ENCODE measurements around the gene ADORA2A.

Gene ADORA2A

DNA sequence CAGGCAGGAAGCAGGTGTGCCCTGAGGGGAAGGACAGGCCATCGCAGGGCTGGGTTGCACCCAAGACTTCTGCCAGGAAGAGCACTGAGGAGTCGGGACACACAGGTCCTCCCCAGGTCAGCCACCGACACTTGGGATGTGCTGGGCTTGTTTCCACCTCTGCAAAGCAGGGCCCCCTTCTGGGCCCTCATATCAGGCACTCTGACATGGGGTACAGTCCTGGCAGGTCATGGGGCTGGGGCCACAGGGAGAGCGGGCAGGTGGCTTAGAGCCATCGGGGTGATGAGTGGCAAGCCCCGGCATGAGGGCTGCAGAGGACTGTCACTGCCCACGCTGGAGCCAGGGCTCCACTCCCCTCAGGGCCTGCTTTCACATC lies 7.9 kb upstream of the ADORA2A start:
- Mint-ChIP-seq H3K27me3 (ENCODE audit: low read depth) (peaks cover 4% of the 10 kb centered on the region), H3K36me3 (ENCODE audit: low read depth) (no peaks in the 10 kb centered on the region), H3K4me3 (no peak overlapping the region), H3K27ac (no peak overlapping the region), H3K4me1 (ENCODE audit: low read depth) (peaks cover 1% of the 10 kb centered on the region), H3K9me3 (no peaks in the 10 kb centered on the region)

DNA sequence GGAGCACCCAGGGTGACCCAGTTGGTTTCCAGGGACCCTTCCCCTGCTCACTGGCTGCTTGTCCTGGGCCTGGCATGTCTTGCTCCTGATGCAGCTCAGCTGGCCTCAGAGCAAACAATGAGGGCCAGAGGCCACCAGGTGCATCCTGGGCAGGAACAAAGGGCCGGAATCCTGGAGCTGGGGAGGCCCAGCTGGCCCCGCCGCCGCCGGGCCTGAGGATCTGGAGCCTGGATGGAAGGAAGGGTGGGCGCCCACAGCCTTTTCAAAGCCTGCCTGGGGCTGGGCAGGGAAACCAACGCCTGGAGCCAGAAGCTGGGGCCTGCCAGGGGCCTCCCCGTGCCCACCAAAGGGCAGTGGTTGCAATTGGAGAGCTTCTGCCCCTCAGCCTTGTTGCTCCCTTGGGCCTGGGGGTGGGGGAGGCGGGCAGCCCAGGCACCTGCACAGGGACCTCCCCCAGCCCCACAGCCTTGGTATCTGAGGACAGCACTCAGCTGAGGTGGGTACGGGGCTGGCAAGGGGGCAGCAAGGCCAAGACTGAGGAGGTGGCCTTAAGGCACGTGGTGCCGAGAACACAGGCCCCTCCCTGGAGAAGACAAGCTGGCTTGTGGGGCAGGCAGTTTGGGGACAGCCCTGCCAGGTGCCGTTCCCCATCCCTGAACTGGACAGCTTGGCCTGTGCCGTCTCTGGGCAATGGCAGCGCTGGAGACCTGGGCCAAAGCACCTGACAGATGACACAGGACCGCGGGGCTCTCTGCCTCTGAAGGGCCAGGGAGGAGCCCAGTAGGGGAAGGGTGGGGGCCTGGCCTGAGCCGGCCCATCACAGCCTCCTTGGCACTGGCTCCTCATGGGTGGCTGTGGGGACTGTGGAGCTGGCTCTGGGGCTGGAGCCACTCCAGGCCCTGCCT lies 7.1 kb upstream of the ADORA2A start:
- H3K27me3 Mint-ChIP-seq (ENCODE audit: low read depth), result peaks cover 5% of the 10 kb centered on the region
- H3K27ac Mint-ChIP-seq, result no peak overlapping the region
- H3K36me3 Mint-ChIP-seq (ENCODE audit: low read depth), result no peaks in the 10 kb centered on the region
- peaks cover 4% of the 10 kb centered on the region for H3K4me1 Mint-ChIP-seq (ENCODE audit: low read depth)
- no peak overlapping the region for H3K4me3 Mint-ChIP-seq
- H3K9me3 Mint-ChIP-seq, result no peaks in the 10 kb centered on the region

DNA sequence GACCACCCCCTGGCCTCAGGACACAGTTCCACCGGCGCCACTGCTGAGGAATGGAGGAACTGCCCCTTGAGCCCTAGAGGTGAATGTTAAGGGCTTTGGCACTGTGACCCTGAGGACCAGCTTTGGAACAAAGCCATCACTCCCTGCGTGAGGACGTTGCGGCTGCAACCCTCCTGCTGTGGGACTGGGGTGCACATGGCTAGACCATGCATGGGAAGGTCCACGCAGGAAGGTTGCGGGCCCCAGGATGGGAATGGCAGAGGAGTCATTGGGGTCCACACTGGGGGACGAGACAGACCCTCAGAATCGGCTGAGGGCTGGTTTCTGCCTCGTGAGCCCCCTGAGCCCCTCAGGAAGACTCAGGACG lies 6.4 kb upstream of the ADORA2A start:
- Mint-ChIP-seq H3K36me3 (ENCODE audit: low read depth) (no peaks in the 10 kb centered on the region), H3K4me3 (no peak overlapping the region), H3K27me3 (ENCODE audit: low read depth) (peaks cover 10% of the 10 kb centered on the region), H3K9me3 (no peaks in the 10 kb centered on the region), H3K4me1 (ENCODE audit: low read depth) (peaks cover 10% of the 10 kb centered on the region), H3K27ac (no peak overlapping the region)

DNA sequence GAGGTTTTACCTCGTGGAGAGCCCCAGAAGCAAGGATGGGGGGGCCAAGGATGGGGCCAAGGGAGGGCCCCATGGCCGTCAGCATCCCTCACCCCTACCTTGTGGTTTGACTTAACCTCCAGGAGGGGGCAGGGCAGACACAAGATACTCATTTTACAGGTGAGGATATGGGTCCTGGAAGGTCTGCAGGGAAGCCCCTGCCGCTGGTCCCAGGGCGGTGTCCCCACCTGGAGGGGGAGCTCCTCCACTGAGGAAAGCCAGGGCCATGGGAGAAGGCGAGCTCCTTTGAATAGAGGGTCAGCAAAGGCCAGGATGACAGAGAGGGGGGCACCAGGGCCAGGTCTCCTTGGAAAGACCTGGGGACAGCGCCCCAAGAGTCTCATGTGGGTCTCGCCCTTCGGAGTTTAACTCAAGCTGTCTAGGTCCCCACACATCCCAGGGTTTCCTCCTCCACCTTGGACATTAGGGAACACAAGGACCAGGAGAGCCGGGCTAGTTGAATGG lies 5.9 kb upstream of the ADORA2A start:
- H3K27ac Mint-ChIP-seq, result peak overlapping the region; percentile 52
- no peak overlapping the region for H3K4me3 Mint-ChIP-seq

DNA sequence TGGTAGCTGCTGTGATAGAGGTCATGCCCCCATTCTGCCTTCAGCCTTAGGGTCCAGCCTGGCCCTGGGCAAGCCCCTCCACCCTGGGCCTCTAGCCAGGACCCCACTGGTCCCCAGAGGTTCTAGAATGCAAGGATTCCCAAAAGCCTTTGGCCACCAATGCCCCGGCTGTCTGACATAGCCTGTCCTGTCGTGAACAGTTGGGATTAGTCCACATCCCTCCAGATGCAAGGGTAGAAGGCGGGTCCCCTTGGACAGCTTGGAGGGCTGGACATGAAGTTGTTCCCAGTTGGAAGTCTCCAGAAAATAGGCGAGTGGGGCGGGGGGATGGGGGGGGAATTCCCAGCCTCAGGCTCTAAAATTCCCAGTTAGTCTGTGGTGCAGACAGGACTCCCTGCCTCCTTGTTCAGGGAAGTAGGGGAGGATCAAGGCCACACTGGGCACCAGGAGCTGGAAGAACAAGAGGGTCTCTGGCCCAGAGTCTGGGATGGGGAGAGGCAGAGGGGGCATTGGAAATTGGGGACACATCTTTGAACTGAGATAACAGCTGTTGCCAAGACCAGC lies 5.2 kb upstream of the ADORA2A start:
- Mint-ChIP-seq H3K27ac (peak overlapping the region; percentile 67), H3K27me3 (ENCODE audit: low read depth) (peaks cover 10% of the 10 kb centered on the region), H3K4me1 (ENCODE audit: low read depth) (peaks cover 22% of the 10 kb centered on the region), H3K4me3 (peak overlapping the region; percentile 78), H3K9me3 (no peaks in the 10 kb centered on the region), H3K36me3 (ENCODE audit: low read depth) (peaks cover 1% of the 10 kb centered on the region)

More for the DNA sequence above, 5.9 kb upstream of the ADORA2A start:
- Mint-ChIP-seq H3K27me3 (ENCODE audit: low read depth) (peaks cover 10% of the 10 kb centered on the region), H3K9me3 (no peaks in the 10 kb centered on the region), H3K4me1 (ENCODE audit: low read depth) (peaks cover 15% of the 10 kb centered on the region), H3K36me3 (ENCODE audit: low read depth) (peaks cover 1% of the 10 kb centered on the region)

DNA sequence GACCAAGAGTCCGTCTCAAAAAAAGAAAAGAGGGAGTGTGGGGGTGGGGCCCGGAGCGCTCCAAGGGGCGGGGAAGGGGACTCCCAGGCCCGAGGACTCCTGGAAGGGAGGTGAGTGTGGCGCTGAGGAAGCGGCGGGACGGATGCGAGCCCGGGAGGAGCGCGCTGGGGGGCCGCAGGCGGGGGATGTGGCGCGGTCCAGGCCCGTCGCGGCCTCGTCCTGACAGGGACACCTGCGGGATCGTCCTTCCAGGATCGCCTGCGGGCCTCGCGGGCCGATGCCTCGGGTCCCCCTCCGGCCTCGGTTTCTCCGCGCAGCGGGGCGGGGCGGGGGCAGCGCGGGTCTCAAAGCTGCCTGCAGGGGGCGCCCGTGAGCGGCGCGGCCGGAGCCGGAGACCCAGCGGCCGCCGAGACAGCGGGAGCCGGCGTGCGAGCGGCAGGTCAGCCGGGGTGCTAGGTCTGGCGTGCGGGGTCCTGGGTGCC lies 3.8 kb upstream of the ADORA2A start:
- Mint-ChIP-seq H3K9me3 (no peaks in the 10 kb centered on the region), H3K27ac (peak overlapping the region; percentile 57), H3K4me3 (peak overlapping the region; percentile 57), H3K4me1 (ENCODE audit: low read depth) (peaks cover 30% of the 10 kb centered on the region), H3K36me3 (ENCODE audit: low read depth) (peaks cover 6% of the 10 kb centered on the region), H3K27me3 (ENCODE audit: low read depth) (peaks cover 10% of the 10 kb centered on the region)

DNA sequence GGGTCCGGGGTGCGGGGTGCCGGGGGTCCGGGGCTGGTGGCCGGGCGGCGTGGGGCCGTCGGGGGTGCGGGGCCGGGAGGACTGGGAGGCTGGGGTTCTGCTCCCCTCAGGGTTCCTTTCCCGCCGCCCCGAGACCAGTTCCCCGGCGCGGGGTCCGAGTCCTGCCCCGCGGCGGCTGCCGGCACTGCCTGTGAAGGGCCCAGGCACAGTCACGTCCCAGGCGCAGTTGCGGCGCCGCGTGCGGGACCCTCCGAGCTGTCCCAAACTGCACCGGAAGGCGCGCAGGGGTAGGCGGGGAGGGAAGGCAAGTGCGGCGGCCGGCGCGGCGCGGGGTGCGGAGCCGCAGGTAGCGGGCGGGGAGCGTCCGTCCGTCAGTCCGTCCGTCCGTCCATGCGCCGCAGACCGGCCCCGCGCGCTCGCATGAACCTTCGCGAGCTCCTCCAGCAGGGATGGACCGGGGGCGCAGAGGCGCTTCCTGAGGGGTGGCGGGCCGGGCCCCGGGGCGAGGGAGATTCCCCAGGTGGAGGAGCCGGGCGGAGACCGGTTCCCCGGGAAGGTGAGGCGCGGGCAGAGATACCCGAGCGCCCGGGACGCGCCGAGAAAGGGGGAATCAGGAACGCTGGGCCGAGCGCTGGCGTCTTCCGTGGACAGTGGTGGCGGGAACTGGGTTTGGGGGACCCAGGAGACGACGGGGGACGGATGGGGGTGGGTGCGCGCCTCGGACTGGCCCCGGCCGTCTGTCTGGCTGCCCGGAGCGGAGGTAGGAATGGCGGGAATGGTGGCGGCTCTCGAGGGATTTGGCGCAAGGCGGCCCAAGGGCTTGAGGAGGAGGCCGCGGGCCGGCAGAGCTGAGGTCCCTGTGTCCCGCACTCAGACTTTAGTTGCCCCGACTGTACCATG lies 3.1 kb upstream of the ADORA2A start:
- Mint-ChIP-seq H3K27ac (peak overlapping the region; percentile 26), H3K36me3 (ENCODE audit: low read depth) (peaks cover 6% of the 10 kb centered on the region), H3K4me3 (peak overlapping the region; percentile 68), H3K9me3 (no peaks in the 10 kb centered on the region), H3K27me3 (ENCODE audit: low read depth) (peaks cover 10% of the 10 kb centered on the region), H3K4me1 (ENCODE audit: low read depth) (peaks cover 37% of the 10 kb centered on the region)

DNA sequence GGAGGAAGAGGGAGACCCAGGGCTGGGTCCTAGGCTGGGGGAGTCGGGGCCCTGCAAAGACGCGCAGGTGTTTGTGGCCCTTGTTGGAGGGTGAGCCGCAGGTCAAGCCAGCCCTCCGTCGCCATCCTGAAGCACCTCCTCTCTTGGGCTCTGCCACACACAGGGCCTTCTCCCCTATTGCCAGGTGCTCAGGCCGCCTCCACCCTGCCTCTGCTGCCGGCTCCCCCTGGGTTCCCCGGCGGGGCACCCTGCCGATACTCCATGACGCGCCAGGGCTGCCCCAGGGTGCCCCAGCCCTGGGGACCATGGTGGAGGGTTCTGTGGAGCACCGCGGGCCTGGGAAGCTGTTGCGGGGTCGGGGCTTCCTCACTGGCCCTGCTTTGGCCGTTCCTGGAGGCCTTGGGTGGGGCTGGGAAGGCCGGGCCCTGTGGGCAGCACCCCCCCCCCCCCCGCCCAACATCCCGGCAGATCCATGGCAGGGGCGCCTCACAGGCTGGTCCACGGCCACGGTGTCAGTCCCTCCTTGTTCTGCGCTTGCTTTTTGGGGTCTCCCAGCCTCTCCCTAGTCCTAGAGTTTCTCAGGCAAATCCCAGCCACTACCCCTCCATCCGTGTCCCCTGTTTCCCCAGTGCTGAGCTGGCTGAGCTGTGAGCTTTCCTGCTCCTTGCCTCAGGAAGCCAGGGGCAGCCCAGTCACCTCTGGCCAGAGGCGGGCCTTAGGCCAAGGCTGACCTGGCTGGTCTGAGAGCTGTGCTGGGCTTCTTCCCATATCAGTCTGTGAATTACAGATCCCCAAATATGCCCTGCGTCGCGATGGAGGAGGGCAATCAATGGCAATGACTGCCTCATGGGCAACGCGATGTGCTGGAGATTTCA lies 2.3 kb upstream of the ADORA2A start:
- Mint-ChIP-seq H3K4me1 (ENCODE audit: low read depth) (peaks cover 42% of the 10 kb centered on the region), H3K4me3 (peak overlapping the region; percentile 68), H3K36me3 (ENCODE audit: low read depth) (peaks cover 6% of the 10 kb centered on the region), H3K27me3 (ENCODE audit: low read depth) (peaks cover 10% of the 10 kb centered on the region), H3K27ac (peak overlapping the region; percentile 76), H3K9me3 (no peaks in the 10 kb centered on the region)

DNA sequence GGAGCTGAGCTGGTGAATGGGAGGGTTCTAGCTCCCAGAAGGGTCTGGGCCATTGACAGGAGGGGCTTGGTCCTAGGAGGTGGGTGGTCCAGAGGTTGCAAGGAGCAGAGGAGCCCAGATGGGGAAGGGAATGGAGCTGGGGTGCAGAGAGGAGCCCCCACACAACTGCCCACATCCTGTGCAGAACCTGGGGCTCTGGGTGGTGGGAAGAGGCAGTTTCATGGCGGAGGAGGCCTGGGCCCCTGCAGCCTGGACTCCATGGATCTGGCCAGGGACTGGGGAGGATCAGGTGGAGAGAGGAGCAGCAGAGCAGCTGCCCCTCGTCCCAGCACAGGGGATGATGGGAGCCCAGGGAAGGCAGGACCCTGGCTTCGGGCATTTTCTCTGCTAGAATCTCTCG lies 963 bp upstream of the ADORA2A start:
- Mint-ChIP-seq H3K27ac (peak overlapping the region; percentile 76), H3K36me3 (ENCODE audit: low read depth) (peaks cover 6% of the 10 kb centered on the region), H3K4me3 (peak overlapping the region; percentile 51), H3K27me3 (ENCODE audit: low read depth) (peaks cover 10% of the 10 kb centered on the region), H3K9me3 (no peaks in the 10 kb centered on the region), H3K4me1 (ENCODE audit: low read depth) (peaks cover 44% of the 10 kb centered on the region)

DNA sequence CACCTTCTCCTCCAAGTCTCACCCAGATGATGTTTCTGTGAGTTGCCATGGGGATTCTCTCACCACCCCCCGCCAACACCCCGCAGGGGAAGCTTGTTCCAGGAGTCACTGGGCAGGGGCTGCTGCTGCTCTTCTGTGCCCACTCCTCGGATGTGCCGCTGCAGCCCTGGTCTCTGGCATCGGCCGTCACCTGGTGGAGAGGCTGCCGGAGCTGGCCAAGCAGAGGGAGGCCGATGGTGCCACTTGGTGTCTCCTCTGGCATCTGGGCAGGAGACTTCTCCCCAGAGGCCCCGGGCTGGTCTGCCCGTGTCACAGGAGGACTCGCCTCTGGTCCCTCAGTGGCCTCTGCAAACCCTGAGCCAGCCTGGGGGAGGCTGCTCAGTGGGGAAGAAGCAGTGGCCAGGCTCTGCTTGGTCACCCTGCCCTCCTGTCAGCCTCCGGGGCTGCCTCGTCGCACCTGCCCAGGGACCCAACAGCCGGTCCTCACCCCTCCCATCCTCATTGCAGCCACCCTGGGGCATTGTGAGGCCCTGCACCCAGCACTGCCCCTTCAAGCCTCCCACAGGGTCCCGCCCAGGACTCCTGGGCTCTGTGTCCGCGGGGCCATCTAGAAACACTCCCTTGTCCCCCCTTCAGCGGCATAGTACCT lies 424 bp upstream of the ADORA2A start:
- Mint-ChIP-seq H3K36me3 (ENCODE audit: low read depth) (peaks cover 6% of the 10 kb centered on the region), H3K4me1 (ENCODE audit: low read depth) (peaks cover 46% of the 10 kb centered on the region), H3K9me3 (no peaks in the 10 kb centered on the region), H3K27me3 (ENCODE audit: low read depth) (peaks cover 10% of the 10 kb centered on the region), H3K4me3 (peak overlapping the region; percentile 88), H3K27ac (peak overlapping the region; percentile 92)

DNA sequence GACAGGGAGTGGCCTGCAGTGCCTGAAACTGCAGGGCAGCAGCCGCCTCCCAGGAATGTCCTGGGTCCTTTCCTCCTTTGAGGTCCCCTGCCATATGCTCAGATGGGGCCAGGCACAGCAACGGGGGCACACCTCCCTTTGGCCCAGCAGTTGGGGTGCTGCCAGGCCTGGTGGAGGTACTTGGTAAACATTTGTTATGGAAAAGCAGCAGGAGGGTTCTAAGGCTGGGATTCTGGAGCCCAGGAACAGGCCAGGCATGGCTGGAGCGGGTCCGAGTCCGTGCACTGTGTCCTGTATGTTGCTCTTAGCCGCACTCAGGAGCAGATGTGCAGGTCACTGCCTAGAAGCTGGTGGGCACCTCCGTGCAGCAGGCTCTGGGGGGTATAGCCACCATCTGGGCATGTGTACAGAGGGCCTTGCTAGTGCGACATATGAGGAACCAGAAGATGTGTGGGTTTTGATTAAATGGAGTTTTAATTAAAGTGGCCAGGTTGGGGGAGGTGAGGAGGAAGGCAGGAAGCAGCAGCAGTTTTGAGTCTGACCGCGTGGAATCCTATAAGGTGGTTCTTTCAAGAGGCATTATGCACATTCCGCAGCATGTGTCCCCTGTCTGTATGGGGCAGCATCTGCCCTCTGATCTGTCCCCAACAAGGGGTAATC lies 1.5 kb downstream of the ADORA2A start:
- Mint-ChIP-seq H3K4me3 (peak overlapping the region; percentile 88), H3K4me1 (ENCODE audit: low read depth) (peaks cover 49% of the 10 kb centered on the region), H3K27me3 (ENCODE audit: low read depth) (peaks cover 5% of the 10 kb centered on the region), H3K36me3 (ENCODE audit: low read depth) (peaks cover 8% of the 10 kb centered on the region), H3K27ac (peak overlapping the region; percentile 92), H3K9me3 (no peaks in the 10 kb centered on the region)

DNA sequence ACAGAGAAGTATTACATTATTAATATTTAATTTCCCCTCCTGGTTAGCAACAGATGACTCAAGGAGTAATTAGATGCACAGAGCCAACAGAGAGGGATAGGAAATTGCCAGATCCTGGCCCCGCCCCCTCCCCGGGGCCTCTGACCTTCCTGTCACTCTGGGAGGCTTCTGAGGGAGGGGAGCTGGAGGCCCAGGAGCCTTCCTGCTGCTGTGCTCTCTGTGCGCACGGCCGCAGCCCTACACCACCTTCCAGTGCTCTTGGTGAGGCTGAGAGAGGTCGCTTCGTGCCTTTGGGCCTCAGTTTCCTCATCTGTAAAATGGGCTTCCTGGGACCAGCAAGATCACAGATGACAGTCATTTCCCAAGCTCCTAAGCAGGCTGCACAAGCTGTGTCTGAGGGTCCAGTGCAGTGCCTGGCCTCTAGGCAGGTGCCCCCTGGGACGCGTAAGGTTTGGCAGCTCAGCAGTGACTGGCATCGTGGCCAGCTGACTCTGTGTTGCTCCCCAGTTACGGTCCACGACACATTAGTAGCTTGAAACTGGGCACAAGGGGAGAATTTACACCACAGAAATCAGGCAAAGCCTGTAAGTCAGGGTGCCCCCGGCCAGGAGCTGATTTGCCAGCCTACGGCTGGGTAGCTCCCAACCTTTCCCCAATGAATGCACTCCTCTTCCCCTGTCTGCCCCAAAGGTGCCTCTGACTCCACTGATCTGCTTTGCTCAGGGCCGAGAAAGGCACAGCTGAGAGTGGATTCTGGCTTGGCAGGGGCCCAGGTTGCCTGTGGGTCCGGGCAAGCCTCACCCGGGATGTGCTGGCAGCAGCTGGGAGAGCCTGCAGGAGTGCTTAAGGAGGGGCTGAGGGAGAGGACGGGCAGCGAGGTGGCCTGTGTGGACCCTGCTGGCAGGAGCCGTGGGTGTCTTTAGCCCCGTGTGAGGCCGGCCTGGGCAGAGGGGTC lies 2.3 kb downstream of the ADORA2A start:
- Mint-ChIP-seq H3K27ac (peak overlapping the region; percentile 92), H3K9me3 (no peaks in the 10 kb centered on the region), H3K4me3 (peak overlapping the region; percentile 88), H3K36me3 (ENCODE audit: low read depth) (peaks cover 10% of the 10 kb centered on the region), H3K4me1 (ENCODE audit: low read depth) (peaks cover 55% of the 10 kb centered on the region), H3K27me3 (ENCODE audit: low read depth) (peaks cover 5% of the 10 kb centered on the region)

All from T-helper 1 cell treated with Interleukin-12 subunit alpha and Interleukin-12 subunit beta and Interleukin-4 antibody, amounts not matched to agents 30 μg/mL and 1 μg/mL, for 36 hours (primary cell).